DMS 273 treated with DMSO at 0.1 percent for 48 hours (cell line): ENCODE data around the gene GIGYF2.
"Not testable (repeated sequence)": the region's sequence is repeated elsewhere in the genome, so short reads cannot be mapped to it uniquely, and the experiment has no call there.

Experiments
- DNase-seq: peaks from one replicate; lab custom pipeline; 2025; lab: John Stamatoyannopoulos, UW

GIGYF2 gene

DNA sequence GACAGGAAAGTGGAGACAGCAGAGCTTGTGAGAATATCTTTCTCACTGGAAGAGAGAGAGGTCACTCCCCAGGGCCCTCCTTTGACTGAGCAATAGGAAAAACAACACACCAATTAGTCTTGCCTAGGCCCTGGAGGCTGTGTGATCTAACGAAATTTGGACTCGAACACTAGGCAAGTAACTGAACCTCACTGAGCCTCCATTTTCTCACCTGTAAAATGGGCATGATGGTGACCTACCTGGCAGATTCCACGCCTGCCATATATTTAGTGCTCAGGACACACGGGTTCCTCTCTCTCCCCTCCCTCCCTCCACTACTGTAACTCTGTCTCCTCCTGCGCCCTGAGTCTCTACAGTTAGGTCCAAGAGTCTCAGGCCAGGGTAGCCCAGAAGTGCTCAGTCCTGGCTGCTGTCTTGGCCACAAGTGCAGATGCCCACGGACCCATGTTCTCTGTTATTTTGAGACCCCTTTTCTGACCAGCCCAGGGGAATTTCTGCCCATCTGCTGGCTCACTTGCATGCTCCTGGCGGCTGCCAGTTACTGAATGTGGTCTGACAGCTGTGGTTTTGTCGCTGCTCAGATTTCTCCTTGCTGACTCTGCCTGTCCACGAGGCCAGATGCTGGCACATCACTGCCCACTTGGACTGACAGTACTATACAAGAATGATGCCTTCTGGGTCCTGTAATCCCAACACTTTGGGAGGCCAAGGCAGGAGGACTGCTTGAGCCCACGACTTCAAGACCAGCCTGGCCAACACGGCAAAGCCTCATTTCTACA is 9.6 kb upstream of the GIGYF2 start:
- DNase-seq: peak; percentile 43

DNA sequence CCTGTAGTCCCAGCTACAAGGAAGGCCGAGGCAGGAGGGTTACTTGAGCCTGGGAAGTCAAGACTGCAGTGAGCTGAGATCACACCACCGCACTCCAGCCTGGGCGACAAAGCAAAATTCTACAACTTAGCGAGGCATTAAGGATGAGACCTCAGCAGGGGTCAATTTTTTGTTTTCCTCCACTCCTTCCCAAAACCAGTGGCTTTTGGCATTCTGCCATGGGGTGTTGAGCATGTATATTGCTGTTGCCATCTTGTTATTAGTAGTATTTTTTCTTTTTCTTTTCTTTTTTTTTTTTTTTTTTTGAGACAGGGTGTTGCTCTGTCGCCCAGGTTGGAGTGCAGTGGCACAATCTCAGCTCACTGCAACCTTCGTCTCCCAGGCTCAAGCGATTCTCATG is 8.9 kb upstream of the GIGYF2 start:
- no peak for DNase-seq

DNA sequence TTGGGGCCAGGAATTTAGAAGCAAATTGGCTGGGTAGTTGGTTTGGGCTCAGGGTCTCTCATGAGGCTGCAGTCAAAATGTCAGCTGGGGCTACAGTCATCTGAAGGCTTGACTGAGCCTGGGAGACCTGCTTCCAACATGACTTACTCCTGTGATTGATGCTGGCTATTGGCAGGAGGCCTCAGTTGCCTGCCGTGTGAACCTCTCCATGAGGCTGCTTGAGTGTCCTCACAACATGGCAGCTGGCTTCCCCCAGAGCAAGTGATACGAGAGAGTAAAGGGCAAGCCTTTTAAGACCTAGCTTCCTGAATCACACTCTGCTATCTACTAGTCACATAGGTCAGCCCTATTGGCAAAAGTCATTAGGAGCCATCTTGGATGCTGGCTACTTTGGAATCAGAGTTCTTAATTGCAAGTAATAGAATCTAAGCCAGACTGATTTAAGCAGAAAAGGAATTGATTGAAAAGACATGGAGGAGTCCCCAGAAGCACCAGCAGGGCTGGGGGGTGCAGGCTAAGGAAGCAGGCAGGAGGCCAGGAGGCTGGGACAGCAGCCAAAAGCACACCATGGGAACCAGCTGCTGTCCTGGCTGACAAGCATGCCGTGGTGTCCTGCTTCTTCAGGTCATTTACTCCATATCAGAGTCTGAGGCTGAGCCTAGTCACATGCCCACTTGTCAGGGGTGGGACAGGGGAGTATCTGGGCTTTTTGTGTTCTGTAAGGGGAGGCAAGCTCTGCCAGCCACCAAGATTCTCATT is 7.8 kb upstream of the GIGYF2 start:
- peak; percentile 81 for DNase-seq

DNA sequence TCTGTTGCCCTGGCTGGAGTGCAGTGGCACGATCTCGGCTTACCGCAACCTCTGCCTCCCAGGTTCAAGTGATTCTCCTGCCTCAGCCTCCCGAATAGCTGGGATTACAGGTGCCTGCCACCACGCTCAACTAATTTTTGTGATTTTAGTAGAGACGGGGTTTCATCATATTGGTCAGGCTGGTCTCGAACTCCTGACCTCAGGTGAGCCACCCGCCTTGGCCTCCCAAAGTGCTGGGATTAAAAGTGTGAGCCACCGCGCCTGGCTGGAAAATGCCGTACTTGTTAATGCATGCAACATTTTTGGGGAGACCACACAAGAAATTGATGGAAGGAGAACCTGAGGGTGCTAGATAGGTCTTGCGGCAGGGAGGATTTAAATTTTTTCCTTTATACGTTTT is 6.0 kb upstream of the GIGYF2 start:
- DNase-seq: not testable (repeated sequence)

DNA sequence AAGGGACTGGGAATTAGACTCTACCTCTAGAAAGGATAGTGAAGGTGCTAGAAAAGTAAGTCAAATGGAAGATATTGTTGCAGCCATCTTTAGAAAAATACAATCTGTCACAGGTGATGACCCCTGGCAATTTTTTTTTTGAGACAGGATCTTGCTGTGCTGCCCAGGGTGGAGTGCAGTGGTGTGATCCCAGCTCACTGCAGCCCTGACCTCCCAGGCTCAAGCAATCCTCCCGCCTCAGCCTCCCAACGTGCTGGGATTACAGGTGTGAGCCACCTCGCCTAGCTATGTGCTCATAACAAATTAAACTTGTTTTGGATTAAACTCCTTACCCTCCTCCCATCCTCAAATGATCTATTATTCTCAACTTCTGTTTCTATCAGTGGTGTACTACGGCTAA is 3.8 kb upstream of the GIGYF2 start:
- no peak for DNase-seq

DNA sequence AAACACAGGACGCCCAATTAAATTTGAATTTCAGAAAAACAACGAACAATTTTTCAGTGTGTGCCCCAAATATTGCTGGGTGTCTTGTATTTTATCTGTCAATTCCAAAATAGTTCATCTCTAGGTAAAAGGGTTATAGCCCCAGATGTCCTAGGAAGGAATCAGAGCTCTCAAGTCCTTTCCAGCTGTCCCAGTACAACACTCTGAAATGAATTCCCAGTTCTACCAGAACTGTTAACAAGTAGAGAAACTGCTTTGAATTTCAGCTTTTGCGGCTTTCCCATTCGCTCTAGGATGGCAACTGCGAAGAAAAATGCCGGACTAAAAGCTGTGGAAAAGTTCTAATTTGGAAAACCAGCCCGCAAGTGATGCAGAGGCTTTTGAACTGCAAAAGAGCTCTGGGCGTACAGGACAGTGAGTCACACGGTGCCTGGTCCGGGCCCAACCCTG is 497 bp upstream of the GIGYF2 start:
- DNase-seq: no peak

DNA sequence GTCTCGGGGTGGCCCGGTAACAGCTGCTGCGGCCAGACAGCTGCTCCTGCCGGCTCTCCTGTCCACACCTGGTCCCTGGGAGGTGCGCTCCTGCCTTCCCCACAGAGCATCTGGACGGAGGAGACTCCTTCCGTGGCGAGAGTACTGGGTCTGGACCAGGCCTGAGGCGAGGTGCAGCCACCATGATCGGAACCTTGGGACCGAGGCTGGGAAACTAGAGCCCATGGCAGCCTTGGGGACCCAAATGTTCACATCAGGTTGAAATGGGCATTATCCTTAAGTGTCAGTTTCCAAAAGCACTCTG is 628 bp downstream of the GIGYF2 start:
- DNase-seq: no peak

DNA sequence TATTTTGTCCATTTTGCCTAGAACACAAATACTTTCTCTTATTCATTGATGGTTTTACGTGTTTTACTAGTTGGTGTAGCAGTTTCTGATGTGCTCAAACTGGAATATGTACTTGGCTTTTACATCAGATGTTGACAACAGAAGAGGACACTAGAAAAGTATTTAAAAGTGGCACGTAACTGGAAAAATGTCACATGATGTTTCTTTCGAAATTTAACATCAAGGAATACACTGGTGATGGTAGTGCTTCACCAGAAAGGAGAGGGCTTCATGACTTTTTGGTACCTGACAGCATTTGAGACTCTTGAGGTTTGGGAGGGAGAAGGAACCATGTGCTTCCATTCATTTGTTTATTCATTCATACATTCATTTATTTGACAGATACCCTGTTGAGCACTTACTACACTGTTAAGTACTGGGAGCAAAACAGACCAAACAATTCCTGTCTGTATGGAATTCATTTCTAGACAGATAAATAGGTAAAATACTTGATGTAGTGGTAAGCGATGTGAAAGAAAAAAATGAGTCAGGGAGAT is 1.5 kb downstream of the GIGYF2 start:
- no peak for DNase-seq

DNA sequence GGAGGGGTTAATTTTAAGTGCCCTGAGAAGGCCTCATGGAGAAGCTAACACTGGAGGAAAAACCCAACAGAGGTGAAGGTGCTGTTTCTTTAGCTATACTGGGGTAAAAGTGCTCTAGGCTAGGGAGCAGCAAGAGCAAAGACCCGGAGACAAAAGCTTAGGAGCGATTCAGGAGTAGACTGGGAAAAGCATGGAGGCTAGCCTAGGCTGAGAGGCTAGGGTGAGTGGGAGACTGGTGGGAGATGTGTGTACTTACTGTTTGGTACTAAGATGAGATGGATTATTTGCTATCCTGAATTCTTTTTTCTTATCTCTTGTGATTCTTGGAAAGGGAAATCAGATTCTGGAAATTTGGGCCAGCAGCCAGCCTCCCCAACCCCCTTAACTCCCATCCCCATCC is 2.0 kb downstream of the GIGYF2 start:
- no peak for DNase-seq

DNA sequence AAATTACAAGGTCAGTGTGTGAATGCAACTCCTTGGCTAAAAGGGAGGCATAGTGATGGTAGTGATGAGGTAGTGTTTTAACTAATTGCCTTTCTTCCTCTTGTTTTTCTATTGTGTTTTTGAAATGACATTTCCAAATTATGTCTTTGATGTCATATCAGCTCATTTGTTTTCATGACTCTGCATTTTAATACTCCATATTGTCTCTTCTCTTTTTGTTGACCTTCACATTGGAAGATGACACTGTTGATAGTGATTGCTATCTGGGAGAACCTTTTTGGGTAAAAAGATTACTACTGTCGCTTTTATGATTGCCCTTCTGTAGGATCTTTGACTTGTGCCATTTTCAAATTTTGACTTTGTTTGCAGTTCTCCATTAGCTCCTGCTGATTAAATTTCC is 3.0 kb downstream of the GIGYF2 start:
- DNase-seq: no peak

DNA sequence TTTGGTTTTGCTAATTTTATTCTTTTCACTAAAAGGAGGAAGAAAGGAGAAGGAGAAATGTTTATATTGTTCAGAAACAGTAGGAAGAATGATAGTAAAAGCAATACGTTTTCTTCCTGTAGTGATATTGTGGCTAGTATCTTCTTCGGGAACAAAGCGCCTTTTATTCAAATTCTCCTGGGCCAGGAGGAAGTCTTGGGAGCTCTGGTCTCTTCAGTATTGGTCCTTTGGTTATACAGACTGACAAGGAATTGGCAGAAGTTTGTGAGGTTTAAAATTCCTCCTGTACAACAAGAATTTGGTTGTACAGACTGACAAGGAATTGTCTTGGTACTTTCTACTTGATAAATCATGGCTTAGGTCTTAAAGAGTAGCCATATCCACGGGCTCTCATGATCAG is 9.9 kb downstream of the GIGYF2 start:
- DNase-seq: no peak

DNA sequence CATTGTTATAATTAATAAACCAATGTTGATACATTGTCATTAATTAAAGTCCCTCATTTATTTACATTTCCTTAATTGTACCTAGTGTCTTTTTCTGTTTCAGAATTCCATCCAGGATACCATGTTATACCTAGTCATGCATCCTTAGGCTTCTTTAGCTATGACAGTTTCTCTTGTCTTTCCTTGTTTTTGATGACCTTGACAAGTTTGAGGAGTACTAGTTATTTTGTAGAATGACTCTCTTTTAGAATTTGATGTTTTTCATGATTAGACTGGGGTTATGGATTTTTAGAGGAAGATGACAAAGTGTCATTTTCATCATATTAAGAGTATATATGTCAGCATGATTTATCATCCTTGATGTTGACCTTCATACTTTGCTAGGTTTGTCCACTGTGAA is 16.4 kb downstream of the GIGYF2 start:
- no peak for DNase-seq

DNA sequence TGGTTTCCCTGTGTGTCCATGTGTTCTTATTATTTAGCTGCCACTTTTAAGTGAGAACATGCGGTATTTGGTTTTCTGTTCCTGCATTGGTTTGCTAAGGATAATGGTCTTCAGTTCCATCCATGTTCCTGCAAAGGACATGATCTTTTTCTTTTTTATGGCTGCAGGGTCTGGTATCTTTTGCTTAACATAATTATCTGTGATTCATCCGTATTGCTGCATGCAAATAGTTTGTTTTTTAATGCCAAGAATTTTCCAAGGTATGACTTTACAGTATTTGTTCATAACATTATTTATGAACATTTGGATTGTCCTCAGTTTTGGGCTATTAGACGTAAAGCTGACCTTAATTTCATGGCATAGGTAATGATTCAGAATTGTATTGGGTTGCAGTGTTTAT is 17.8 kb downstream of the GIGYF2 start:
- no peak for DNase-seq

DNA sequence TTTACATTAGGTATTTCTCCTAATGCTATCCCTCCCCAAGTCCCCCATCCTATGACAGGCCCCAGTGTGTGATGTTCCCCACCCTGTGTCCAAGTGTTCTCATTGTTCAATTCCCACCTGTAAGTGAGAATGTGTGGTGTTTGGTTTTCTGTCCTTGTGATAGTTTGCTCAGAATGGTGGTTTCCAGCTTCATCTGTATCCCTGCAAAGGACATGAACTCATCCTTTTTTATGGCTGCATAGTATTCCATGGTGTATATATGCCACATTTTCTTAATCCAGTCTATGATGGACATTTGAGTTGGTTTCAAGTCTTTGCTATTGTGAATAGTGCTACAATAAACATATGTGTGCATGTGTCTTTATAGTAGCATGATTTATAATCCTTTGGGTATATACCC is 22.9 kb downstream of the GIGYF2 start:
- DNase-seq: not testable (repeated sequence)

DNA sequence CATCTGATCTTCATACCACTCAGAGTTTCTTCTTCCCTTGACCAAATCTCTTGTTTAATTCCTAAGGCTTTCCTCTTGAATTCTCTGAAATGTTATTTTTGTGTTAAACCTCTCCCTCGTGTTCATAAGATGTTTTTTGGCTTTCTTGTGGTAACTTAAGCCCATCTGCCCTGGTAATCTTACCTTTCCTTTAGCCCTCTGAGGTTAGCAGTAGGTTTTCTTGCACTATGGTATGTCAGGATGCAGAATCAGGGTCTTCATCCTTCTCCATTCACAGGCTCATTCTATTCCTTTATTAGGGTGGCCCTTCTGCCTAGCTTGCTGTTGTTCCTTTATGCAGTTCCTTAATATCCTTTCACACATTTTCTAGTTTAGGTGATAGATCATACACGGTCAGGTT is 24.1 kb downstream of the GIGYF2 start:
- no peak for DNase-seq

DNA sequence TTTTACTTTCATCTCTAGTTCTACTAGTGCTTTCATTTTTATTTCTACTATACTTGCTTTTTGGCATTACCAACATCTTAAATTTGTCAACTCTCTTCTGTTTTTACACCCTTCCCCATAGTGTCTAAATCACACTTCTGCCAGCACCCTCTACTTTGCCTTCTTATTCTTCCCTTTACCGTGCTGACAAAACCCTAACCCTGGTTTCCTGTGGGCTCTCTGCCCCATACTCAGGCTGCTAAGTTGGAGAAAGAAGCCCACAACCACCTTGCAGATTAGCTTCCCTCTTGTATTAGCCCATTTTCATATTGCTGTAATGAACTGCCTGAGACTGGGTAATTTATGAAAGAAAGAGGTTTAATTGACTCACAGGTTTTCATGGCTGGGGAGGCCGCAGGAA is 24.8 kb downstream of the GIGYF2 start:
- no peak for DNase-seq

DNA sequence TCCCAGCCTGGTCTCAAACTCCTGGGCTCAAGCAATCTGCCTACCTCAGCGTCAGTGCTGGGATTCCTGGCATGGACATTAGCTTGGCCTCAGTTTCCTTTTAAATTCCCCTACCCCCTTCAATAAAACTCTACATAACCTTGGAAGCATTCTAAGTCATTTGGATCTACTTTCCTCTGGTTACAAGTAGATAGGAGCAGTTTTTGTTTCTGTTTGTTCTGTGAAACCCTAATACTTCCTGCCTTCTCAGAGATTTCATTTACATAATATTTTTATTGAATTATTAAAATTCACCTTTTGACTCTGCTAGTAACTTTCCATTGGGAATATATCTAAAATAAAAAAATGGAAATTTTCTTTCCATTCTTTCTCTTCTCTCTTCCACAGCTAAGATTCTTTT is 25.9 kb downstream of the GIGYF2 start:
- no peak for DNase-seq

DNA sequence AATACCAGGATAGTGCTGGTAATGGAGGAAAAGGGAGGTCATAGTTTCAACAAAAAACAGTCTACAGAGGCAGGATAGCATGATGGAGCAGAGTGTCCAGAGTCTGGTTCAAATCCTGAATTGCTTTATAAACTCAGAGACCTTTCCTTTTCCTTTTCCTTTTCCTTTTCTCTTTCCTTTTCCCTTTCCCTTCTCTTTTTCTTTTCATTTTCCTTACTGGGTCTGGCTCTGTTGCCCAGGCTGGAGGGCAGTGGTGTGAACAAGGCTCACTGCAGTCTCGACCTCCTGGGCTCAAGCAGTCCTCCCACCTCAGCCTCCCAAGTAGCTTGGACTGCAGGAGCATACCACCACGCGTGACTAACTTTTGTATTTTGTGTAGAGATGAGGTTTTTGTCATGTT is 31.7 kb downstream of the GIGYF2 start:
- DNase-seq: no peak

DNA sequence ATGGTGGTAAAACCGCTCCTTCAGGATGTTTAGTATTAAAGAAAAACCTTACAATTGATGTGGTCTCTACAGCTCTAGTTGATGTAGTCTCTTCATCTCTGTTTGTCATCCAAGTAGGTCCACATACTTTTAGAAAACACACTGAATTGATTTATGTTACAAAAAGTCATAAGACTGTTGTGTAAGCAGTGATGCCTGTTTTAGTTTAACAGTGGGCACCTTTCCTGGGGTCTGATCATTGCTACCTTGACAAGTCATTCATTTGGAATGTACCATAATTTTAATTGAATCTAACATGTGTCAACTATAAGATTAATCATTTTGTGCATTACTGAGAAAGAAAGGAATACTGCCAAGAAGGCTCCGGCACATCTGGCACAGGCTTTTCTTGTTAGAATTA is 34.3 kb downstream of the GIGYF2 start:
- no peak for DNase-seq

DNA sequence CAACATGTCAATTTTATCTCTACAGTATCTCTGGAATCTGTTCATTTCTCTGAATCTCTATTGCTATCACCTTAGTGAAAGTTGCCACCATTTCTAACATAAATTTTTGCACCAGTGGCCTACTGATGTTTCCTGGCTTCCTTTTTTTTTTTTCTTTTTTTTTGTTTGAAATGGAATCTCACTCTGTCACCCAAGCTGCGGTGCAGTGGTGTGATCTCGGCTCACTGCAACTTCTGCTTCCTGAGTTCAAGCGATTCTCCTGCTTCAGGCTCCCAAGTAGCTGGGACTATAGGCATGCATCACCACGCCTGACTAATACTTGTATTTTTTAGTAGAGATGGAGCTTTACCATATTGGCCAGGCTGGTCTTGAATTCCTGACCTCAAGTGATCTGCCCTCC is 44.2 kb downstream of the GIGYF2 start:
- DNase-seq: no peak

DNA sequence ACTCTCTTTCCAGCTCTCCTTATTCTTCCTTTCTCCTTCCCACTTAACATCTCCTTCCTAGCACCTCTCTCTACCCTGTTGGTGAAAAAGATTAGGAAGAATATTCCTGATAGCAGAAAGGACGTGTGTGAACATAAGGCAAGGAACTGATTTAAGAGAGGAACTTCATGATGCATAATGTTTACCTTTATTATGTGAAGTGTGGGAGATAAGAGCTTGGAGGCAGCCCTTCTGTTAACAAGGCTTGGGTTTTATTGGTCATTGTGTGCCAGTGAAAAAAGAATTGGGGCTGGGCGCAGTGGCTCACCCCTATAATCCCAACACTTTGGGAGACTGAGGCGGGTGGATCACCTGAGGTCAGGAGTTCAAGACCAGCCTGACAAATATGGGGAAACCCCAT is 44.8 kb downstream of the GIGYF2 start:
- no peak for DNase-seq

DNA sequence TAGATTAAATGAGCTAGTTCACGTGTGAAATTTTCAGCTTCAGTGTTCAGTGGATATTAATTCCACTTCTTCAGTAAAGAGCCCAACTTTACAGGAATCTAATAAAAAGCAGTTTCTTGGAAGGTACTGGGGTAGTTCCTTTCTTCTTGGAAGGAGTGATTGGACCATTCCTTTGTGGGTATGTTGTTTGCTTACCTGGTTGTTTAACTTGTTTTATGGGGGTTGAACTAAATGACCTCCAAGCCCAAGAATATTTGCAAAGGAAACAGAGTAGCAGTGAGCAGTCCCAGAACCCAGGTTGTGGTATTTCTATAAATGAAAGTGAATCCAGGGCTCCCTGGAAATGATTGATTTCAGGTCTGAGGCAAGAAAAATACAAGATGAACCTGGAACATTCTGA is 47.8 kb downstream of the GIGYF2 start:
- no peak for DNase-seq

DNA sequence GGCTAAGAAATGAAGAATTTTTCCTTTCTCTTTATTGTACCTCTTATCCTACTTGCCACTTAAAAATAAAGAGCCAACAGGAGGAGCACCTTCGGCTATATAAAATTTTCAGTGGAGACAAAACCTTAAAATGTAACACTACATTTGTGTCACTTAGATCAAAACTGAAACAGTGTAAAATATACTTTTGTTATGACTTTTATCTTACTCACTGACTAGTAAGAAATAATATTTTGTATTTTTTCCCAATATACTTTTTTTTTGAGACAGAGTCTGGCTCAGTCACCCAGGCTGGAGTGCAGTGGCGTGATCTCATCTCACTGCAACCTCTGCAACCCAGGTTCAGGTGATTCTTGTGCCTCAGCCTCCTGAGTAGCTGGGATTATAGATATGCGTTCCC is 50.9 kb downstream of the GIGYF2 start:
- DNase-seq: no peak

DNA sequence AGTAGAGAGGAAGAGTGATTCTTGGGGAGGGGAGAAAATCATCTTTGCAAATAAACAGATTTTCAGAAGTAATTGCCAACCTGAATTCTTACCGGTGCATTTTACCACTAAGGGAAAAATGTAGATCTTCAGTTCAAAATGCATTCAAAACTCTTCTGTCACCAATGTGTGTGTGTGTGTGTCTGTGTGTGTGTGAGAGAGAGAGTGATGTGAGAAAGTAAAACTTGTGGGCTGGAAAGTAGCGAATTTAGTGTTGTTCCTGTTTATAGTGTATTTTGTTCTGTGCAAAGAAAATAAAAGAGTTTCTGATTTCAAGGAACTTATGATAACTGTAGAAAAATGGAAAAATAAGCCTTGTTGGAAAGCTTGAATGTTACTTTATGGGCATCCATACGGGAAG is 52.2 kb downstream of the GIGYF2 start:
- DNase-seq: no peak
